HG03565 (cell line): ENCODE measurements around the gene ZFP62.
"Not testable (repeated sequence)": the region's sequence is repeated elsewhere in the genome, so short reads cannot be mapped to it uniquely, and the experiment has no call there.

Experiments
- ATAC-seq: cut with Tn5 transposase; IDR thresholded peaks from one replicate; pipeline ENCODE4 v1.9.1; 2021; ENCODE audit warnings: mild to moderate bottlenecking, moderate library complexity; ENCODE audit not compliant: unreplicated experiment

Gene ZFP62

GRCh38 chr5:180831139-180832093 is 29.7 kb downstream of the ZFP62 start:
- ATAC-seq: peak; percentile 64

- peak; percentile 26 for ATAC-seq
Measured at GRCh38 chr5:180830253-180831138, 30.6 kb downstream of the ZFP62 start.

GRCh38 chr5:180829726-180830125 is 31.4 kb downstream of the ZFP62 start:
- no peak for ATAC-seq

- not testable (repeated sequence) for ATAC-seq
Measured at GRCh38 chr5:180828756-180829531, 32.1 kb downstream of the ZFP62 start.

- ATAC-seq: not testable (repeated sequence)
Measured at GRCh38 chr5:180827374-180827773, 33.7 kb downstream of the ZFP62 start.

- no peak for ATAC-seq
Measured at GRCh38 chr5:180825768-180826525, 35.1 kb downstream of the ZFP62 start.

- no peak for ATAC-seq
Measured at GRCh38 chr5:180824630-180825476, 36.2 kb downstream of the ZFP62 start.

- no peak for ATAC-seq
Measured at GRCh38 chr5:180823940-180824629, 37.0 kb downstream of the ZFP62 start.

- ATAC-seq: no peak
Measured at GRCh38 chr5:180823346-180823745, 37.7 kb downstream of the ZFP62 start.

GRCh38 chr5:180821538-180821937 is 39.5 kb downstream of the ZFP62 start:
- no peak for ATAC-seq

- ATAC-seq: peak; percentile 56
Measured at GRCh38 chr5:180820788-180821321, 40.2 kb downstream of the ZFP62 start.

GRCh38 chr5:180818677-180819341 is 42.3 kb downstream of the ZFP62 start:
- ATAC-seq: no peak

- no peak for ATAC-seq
Measured at GRCh38 chr5:180817893-180818674, 43.0 kb downstream of the ZFP62 start.

GRCh38 chr5:180816608-180817534 is 44.2 kb downstream of the ZFP62 start:
- ATAC-seq: no peak

- no peak for ATAC-seq
Measured at GRCh38 chr5:180815293-180815917, 45.7 kb downstream of the ZFP62 start.
